Lower lobe of right lung (tissue), 2 donors: ENCODE data around the gene OR1F1. TPM values are rescaled to one million over a fixed set of nuclear protein-coding genes. Genes with fewer than 3 reads are reported as not detected.
A peak's percentile ranks its signal among the peaks of the same experiment; 100 is the strongest.

Experiments
- ATAC-seq, 2 donors: fragments of 200-7000 bp; cut with Tn5 transposase; one replicate each; pipeline ENCODE4 v1.9.1; 2020 to 2022; ENCODE audit warnings: mild to moderate bottlenecking in 2 of 2, moderate library complexity in 2 of 2
- DNase-seq: peaks from one replicate; pipeline ENCODE4 v3.0.0-alpha.2; 2020
- H3K27ac ChIP-seq: fragments of 200-600 bp; one replicate; pipeline ENCODE4 v1.8.0; 2022
- H3K27me3 ChIP-seq: fragments of 200-600 bp; one replicate; pipeline ENCODE4 v1.8.0; 2022; ENCODE audit warnings: low read depth
- H3K36me3 ChIP-seq: fragments of 200-600 bp; one replicate; pipeline ENCODE4 v1.8.0; 2022; ENCODE audit warnings: mild to moderate bottlenecking
- H3K4me1 ChIP-seq: fragments of 200-600 bp; one replicate; pipeline ENCODE4 v1.8.0; 2022
- H3K4me3 ChIP-seq: fragments of 200-600 bp; one replicate; pipeline ENCODE4 v1.8.0; 2022; ENCODE audit warnings: mild to moderate bottlenecking
- H3K9me3 ChIP-seq: fragments of 200-600 bp; one replicate; pipeline ENCODE4 v1.8.0; 2022
- intact Hi-C: fragments of 100-400 bp; cut with DNase I; formaldehyde crosslinking; loops from one replicate; pipeline ENCODE4 v1.11.0; 2022
- total RNA-seq: library from RNA; stranded (reverse); fragmentation: NEBNext Ultra II Directional; extraction: Animal tissue kit (Norgen Biotek cat#: 25700); gene quantifications from one replicate; pipeline ENCODE4 v1.2.1, GENCODE V29; 2021
- TF ChIP-seq, protein P1 (sequence below): fragments of 200-600 bp; IDR thresholded peaks from one replicate; pipeline ENCODE4 v1.8.0; 2022; ENCODE audit warnings: antibody characterized with exemption, mild to moderate bottlenecking
- donor health status: DM: no; HTN: yes; CAD: no; lungs with severe emphysema.

OR1F1 gene
- total RNA-seq, 1 donor from 2014 or later: not detected

DNA sequence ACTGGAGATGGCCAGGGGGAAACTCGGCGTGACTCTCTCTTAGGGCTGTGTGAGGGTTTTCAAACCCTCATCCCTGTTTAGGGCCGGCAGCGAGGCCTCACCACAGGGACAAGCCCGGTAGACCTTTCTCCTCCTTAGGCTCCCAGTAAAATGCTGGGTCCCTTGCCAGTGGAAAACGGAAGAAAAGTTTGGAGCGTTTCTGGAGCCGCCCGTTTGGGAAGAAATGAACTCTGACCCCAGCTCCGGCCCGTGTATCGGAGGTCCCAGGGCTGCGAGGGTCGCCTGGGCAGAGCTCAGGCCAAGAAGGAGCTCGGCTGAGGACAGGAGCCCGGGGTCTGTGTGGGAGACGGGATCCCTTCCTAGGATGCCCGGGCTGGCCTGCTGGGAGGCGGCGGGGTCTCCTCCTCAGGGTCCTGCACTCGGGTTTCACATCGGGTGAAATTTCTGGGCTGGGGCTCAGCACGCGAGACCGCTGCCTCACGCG is 29.9 kb upstream of the OR1F1 start:
- Histone ChIP-seq H3K27ac (peak overlapping the region; percentile 93), H3K36me3 (no peaks in the 10 kb centered on the region), H3K4me1 (peaks cover 7% of the 10 kb centered on the region), H3K9me3 (no peaks in the 10 kb centered on the region), H3K27me3 (no peaks in the 10 kb centered on the region), H3K4me3 (peak overlapping the region; percentile 84)
- TF ChIP-seq, protein P1, sequence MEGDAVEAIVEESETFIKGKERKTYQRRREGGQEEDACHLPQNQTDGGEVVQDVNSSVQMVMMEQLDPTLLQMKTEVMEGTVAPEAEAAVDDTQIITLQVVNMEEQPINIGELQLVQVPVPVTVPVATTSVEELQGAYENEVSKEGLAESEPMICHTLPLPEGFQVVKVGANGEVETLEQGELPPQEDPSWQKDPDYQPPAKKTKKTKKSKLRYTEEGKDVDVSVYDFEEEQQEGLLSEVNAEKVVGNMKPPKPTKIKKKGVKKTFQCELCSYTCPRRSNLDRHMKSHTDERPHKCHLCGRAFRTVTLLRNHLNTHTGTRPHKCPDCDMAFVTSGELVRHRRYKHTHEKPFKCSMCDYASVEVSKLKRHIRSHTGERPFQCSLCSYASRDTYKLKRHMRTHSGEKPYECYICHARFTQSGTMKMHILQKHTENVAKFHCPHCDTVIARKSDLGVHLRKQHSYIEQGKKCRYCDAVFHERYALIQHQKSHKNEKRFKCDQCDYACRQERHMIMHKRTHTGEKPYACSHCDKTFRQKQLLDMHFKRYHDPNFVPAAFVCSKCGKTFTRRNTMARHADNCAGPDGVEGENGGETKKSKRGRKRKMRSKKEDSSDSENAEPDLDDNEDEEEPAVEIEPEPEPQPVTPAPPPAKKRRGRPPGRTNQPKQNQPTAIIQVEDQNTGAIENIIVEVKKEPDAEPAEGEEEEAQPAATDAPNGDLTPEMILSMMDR: no peak
- ATAC-seq (peak; percentile 36 to 38), DNase-seq (no peak)
- intact Hi-C loops: no loop called here

DNA sequence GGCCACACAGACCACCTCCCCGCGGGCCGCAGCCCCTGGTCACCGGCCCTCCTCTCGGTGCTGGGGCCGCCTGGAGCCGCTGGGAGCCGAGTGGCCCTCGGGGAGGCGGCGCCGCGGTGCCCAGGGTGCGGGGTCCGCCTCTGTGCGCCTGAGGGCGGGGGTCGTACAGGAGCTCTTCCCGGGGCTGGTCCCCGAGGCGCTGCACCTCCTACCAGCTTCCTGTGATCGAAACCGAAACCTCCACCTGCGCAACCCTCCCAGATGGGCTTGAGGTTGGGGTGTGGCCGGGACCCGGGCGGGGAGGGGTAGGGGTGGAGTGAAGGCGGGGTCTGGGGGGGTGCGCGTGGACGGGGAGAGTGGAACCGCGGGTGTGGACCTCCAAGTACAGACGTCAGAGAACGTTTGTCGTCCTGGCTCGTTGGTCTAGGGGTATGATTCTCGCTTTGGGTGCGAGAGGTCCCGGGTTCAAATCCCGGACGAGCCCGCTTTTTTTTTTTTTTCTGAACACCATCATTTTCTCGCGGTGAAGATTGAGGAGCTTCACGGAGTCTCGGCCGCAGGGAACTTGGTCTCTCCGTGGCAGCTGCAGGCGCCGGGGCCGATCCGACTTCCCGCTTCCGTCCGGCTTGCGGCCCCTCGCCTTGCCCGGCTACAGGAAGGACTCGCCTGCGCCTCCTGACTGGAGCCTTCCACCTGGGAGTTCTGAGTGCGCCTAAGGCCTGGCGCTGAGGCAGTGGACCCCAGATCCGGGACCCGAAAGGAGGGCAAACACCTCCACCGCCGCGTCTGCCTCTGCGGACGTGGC is 29.3 kb upstream of the OR1F1 start:
- Histone ChIP-seq H3K4me1 (peaks cover 7% of the 10 kb centered on the region), H3K27ac (peak overlapping the region; percentile 93), H3K4me3 (peak overlapping the region; percentile 84), H3K27me3 (no peaks in the 10 kb centered on the region), H3K9me3 (no peaks in the 10 kb centered on the region), H3K36me3 (no peaks in the 10 kb centered on the region)
- peak; percentile 92 for DNase-seq
- ATAC-seq: peak; percentile 96 to 97
- TF ChIP-seq, protein P1: no peak
- intact Hi-C loops: no loop called here

DNA sequence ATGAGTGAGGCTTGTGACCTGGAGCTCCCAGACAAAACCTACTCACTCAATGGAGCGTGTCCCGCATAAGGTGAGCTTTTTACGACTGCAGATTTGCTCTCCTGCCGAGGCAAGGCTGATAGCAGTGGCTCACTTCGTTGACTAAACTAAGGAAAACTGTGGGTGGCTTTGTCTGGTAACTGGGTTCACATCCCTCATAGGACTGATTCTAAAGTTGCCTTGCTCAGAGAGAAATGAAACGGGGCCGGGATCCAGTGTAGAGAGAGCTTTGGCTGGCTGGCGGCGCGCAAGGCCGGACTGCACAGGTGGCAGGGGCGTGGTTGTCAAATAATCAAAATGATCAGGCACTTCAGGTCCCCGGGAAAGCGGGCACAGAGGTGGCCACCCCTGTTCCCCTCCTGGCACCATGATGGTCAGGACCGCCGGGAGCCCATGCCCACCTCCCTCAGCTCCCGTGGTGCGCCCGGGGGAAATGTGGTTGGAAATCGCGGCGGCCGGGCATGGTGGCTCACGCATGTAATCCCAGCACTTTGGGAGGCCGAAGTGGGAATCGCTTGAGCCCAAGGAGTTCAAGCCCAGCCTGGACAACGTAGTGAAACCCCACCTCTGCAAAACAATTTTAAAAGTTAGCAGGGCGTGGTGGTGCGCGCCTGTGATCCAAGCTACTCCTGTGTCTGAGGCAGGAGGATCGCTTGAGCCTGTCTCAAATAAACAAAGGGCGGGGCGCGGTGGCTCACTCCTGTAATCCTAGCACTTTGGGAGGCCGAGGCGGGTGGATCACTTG is 26.6 kb upstream of the OR1F1 start:
- TF ChIP-seq, protein P1: no peak
- no peaks in the 10 kb centered on the region for H3K27me3 ChIP-seq
- H3K27ac ChIP-seq: no peak overlapping the region
- peaks cover 11% of the 10 kb centered on the region for H3K4me1 ChIP-seq
- ATAC-seq: no peak
- no peaks in the 10 kb centered on the region for H3K36me3 ChIP-seq
- H3K9me3 ChIP-seq: no peaks in the 10 kb centered on the region
- DNase-seq: peak; percentile 30
- H3K4me3 ChIP-seq: no peak overlapping the region
- intact Hi-C loops: no loop called here

DNA sequence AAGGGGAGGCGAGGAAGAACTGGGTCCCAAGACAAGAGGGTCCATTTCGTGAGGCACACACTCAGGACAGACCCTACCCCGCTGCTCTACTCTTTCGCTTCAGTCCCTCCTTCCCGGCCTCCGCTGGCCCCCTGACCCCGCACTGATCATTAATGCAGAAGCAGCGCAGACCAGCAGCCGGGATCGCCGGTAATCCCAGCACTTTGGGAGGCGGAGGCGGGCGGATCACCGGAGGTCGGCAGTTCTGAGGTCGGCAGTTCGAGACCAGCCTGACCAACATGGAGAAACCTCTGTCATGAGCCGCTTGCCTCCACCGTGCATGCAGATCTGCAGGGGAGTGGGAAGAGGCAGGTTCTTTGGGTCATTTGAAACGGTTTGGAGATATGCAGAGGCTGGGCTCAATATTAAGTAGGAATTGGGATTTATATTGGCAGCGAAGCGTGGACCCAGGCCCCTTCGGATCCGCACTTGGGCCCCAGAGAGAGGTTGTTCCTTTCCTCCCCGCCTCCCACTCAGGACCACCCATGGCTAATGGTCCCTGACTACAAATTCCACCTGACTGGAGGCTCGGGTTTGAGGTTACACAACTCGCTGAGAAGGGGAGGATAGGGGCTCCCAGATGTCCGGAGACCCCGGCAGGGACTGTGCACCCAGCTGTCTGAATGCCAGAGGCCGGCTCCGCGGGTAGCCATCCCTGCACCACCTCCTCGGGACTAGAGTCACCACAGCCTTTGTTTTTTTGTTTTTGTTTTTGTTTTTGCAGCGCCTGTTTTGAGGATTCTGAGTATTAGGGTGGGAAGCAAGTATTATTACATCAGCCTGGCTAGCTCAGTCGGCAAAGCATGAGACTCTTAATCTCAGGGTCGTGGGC is 23.6 kb upstream of the OR1F1 start:
- H3K4me1 ChIP-seq: peaks cover 11% of the 10 kb centered on the region
- H3K4me3 ChIP-seq: no peak overlapping the region
- TF ChIP-seq, protein P1: no peak
- no peaks in the 10 kb centered on the region for H3K9me3 ChIP-seq
- no peaks in the 10 kb centered on the region for H3K36me3 ChIP-seq
- H3K27ac ChIP-seq: no peak overlapping the region
- peaks cover 19% of the 10 kb centered on the region for H3K27me3 ChIP-seq
- ATAC-seq: no peak
- DNase-seq: peak; percentile 37
- intact Hi-C loops: no loop called here
